Panc1 (cell line): ENCODE results near the gene NXPH4. TPM values are rescaled to one million over a fixed set of nuclear protein-coding genes. Genes with fewer than 3 reads are reported as not detected.

ENCODE experiments used
- ATAC-seq: fragments of 200-7000 bp; cut with Tn5 transposase; 2 replicates; pipeline ENCODE4 v1.9.1; 2020; ENCODE audit warnings: mild to moderate bottlenecking, moderate library complexity
- BruUV-seq: library from RNA; stranded (reverse); fragments of 400-500 nt; replicated peaks from 2 replicates; lab custom pipeline; 2021; lab: Mats Ljungman, UMichigan
- CTCF ChIA-PET: fragments of 300-600 bp; sonication (Branson Sonifier 250); formaldehyde crosslinking; loops from one replicate; lab custom pipeline; 2022; ENCODE audit warnings: antibody characterized with exemption; lab: Charles Lee
- POLR2A ChIA-PET: fragments of 300-600 bp; sonication (Branson Sonifier 250); formaldehyde crosslinking; loops from one replicate; lab custom pipeline; 2022; ENCODE audit warnings: antibody characterized with exemption; lab: Charles Lee
- DNase-seq: peaks from one replicate; pipeline ENCODE4 v3.0.0-alpha.2; 2010; ENCODE audit warnings: low read depth, low spot score
- H3K27ac ChIP-seq: 2 replicates; pipeline ENCODE4 v1.5.1; 2011; ENCODE audit warnings: mild to moderate bottlenecking, low read length, inconsistent platforms
- H3K27me3 ChIP-seq: fragments of 200-500 bp; sonication (Bioruptor generic); 2 replicates; pipeline ENCODE4 v1.6.0; 2014; ENCODE audit warnings: low read length, inconsistent platforms; ENCODE audit not compliant: control insufficient read depth, insufficient read depth
- H3K36me3 ChIP-seq: fragments of 200-500 bp; sonication (Bioruptor generic); 2 replicates; pipeline ENCODE4 v1.5.1; 2014; ENCODE audit warnings: inconsistent platforms, mild to moderate bottlenecking, low read length, moderate library complexity; ENCODE audit not compliant: control insufficient read depth, insufficient read depth
- H3K4me1 ChIP-seq: 2 replicates; pipeline ENCODE4 v1.5.1; 2011; ENCODE audit warnings: inconsistent platforms, mild to moderate bottlenecking, low read length, moderate library complexity; ENCODE audit not compliant: control insufficient read depth, insufficient read depth
- H3K4me3 ChIP-seq, 2 experiments: 2 replicates each; pipeline ENCODE4 v1.5.1; 2011 to 2012; ENCODE audit warnings: low read depth in 2 of 2, low read length in 2 of 2, mild to moderate bottlenecking in 2 of 2, inconsistent platforms in 1 of 2, moderate library complexity in 1 of 2
- H3K9me3 ChIP-seq: fragments of 200-500 bp; sonication (Bioruptor generic); 2 replicates; pipeline ENCODE4 v1.5.1; 2014; ENCODE audit warnings: low read depth, mild to moderate bottlenecking, inconsistent platforms, low read length, moderate library complexity; ENCODE audit not compliant: control insufficient read depth, insufficient read depth
- POLR2AphosphoS5 ChIP-seq: IDR thresholded peaks from 2 replicates; pipeline ENCODE4 v1.6.1; 2012; ENCODE audit warnings: mild to moderate bottlenecking, low read depth, low read length, moderate library complexity
- REST ChIP-seq, 2 experiments: IDR thresholded peaks; 2 replicates each; pipeline ENCODE4 v1.6.1; 2011 to 2012; ENCODE audit warnings: low read depth in 2 of 2, control low read depth in 1 of 2, low read length in 1 of 2, mild to moderate bottlenecking in 1 of 2, moderate library complexity in 1 of 2; ENCODE audit not compliant: insufficient read depth in 1 of 2
- SIN3A ChIP-seq: IDR thresholded peaks from 2 replicates; pipeline ENCODE4 v1.6.1; 2012; ENCODE audit warnings: low read depth, mild to moderate bottlenecking, low read length, moderate library complexity, borderline replicate concordance; ENCODE audit not compliant: insufficient read depth
- TCF7L2 ChIP-seq: IDR thresholded peaks from 2 replicates; pipeline ENCODE4 v1.6.1; 2011; ENCODE audit warnings: mild to moderate bottlenecking, low read depth, low read length, inconsistent platforms
- in situ Hi-C: cut with HindIII; loops from 2 replicates; pipeline ENCODE4 v1.10.0; 2016; ENCODE audit warnings: low sequenced_read_pairs, low pct_unique_long_range_greater_than_20kb
- intact Hi-C: fragments of 100-400 bp; cut with micrococcal nuclease; formaldehyde crosslinking; loops from one replicate; pipeline ENCODE4 v1.10.0; 2022; ENCODE audit not compliant: unreplicated experiment
- total RNA-seq: library from RNA; stranded (reverse); gene quantifications from one replicate; pipeline ENCODE4 v1.2.1, GENCODE V29; 2021; ENCODE audit not compliant: unreplicated experiment
- TF ChIP-seq, protein P1 (sequence below): fragments of 450-650 bp; IDR thresholded peaks from 2 replicates; pipeline ENCODE4 v1.5.1; 2017; ENCODE audit warnings: mild to moderate bottlenecking

Gene NXPH4
- total RNA-seq, 1 experiment from 2014 or later: 2.1 TPM

- intact Hi-C loops (no loop called here), in situ Hi-C loops (no loop called here)
- no peak overlapping the region for H3K27ac ChIP-seq
- CTCF ChIA-PET: interaction anchor here (0.9 kb wide), 1 partner anchor 18 kb away, joined by 3 read pairs; a partner anchor contains a TSS
- peaks cover 20% of the 10 kb centered on the region for H3K4me1 ChIP-seq
- no peak overlapping the region for H3K4me3 ChIP-seq
- no TSS peak for BruUV-seq
- no peak for DNase-seq
- H3K36me3 ChIP-seq: no peaks in the 10 kb centered on the region; the same call in 1 of the 2 replicates
- POLR2A ChIA-PET: no interaction called here
- TF ChIP-seq TCF7L2 (no peak), SIN3A (no peak), REST (IDR thresholded peaks at IDR 0.05; ENCODE audit: insufficient read depth in 1 of 2, low read depth in 2 of 2, low read length in 1 of 2) (no peak), POLR2AphosphoS5 (no peak)
- TF ChIP-seq, protein P1, sequence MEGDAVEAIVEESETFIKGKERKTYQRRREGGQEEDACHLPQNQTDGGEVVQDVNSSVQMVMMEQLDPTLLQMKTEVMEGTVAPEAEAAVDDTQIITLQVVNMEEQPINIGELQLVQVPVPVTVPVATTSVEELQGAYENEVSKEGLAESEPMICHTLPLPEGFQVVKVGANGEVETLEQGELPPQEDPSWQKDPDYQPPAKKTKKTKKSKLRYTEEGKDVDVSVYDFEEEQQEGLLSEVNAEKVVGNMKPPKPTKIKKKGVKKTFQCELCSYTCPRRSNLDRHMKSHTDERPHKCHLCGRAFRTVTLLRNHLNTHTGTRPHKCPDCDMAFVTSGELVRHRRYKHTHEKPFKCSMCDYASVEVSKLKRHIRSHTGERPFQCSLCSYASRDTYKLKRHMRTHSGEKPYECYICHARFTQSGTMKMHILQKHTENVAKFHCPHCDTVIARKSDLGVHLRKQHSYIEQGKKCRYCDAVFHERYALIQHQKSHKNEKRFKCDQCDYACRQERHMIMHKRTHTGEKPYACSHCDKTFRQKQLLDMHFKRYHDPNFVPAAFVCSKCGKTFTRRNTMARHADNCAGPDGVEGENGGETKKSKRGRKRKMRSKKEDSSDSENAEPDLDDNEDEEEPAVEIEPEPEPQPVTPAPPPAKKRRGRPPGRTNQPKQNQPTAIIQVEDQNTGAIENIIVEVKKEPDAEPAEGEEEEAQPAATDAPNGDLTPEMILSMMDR: no peak
- peaks cover 10% of the 10 kb centered on the region for H3K27me3 ChIP-seq
- no peaks in the 10 kb centered on the region for H3K9me3 ChIP-seq
- ATAC-seq: no peak
These were observed 1.6 kb downstream of the NXPH4 start for GRCh38 chr12:57218030-57218853.

GRCh38 chr12:57219205-57219992 lies 2.8 kb downstream of the NXPH4 start:
- POLR2A ChIA-PET: interaction anchor here (0.7 kb wide), 1 partner anchor 10 kb away, joined by 8 read pairs; no protein-coding TSS in a partner anchor
- no peak for ATAC-seq
- Histone ChIP-seq H3K4me1 (peaks cover 16% of the 10 kb centered on the region), H3K4me3 (no peak overlapping the region), H3K27ac (no peak overlapping the region), H3K27me3 (peaks cover 10% of the 10 kb centered on the region), H3K9me3 (no peaks in the 10 kb centered on the region), H3K36me3 (no peaks in the 10 kb centered on the region; the same call in 1 of the 2 replicates)
- DNase-seq: no peak
- BruUV-seq: no TSS peak
- TF ChIP-seq, protein P1: no peak
- no peak for TF ChIP-seq TCF7L2
- TF ChIP-seq POLR2AphosphoS5: no peak
- TF ChIP-seq REST (IDR thresholded peaks at IDR 0.05; ENCODE audit: insufficient read depth in 1 of 2, low read depth in 2 of 2, low read length in 1 of 2): no peak
- TF ChIP-seq SIN3A: no peak
- intact Hi-C loops: no loop called here
- CTCF ChIA-PET: interaction anchor here (1.1 kb wide), 1 partner anchor 11 kb away, joined by 3 read pairs; the partner anchor contains the start of gene SHMT2
- in situ Hi-C loops: no loop called here
